ENCODE results near the gene AZI2. TPM values are rescaled to one million over a fixed set of nuclear protein-coding genes. Genes with fewer than 3 reads are reported as not detected.

Gene AZI2
- total RNA-seq, 1 donor from 2014 or later, result 55.1 TPM

GRCh38 chr3:28301688-28302087, 46.9 kb downstream of the AZI2 start:
- DNase-seq (ENCODE audit: low spot score), result no peak

- DNase-seq (ENCODE audit: low spot score), result no peak
These were observed 48.2 kb downstream of the AZI2 start for GRCh38 chr3:28300345-28300962.

GRCh38 chr3:28299705-28300104, 48.9 kb downstream of the AZI2 start:
- DNase-seq (ENCODE audit: low spot score), result no peak

GRCh38 chr3:28295898-28296490, 52.6 kb downstream of the AZI2 start:
- DNase-seq (ENCODE audit: low spot score), result no peak

- DNase-seq (ENCODE audit: low spot score), result no peak
These were observed 53.8 kb downstream of the AZI2 start for GRCh38 chr3:28294667-28295413.

- no peak for DNase-seq (ENCODE audit: low spot score)
These were observed 56.0 kb downstream of the AZI2 start for GRCh38 chr3:28292622-28293021.

GRCh38 chr3:28291577-28291976, 57.0 kb downstream of the AZI2 start:
- DNase-seq (ENCODE audit: low spot score), result no peak

GRCh38 chr3:28290863-28291300, 57.7 kb downstream of the AZI2 start:
- no peak for DNase-seq (ENCODE audit: low spot score)

GRCh38 chr3:28287046-28287445, 61.6 kb downstream of the AZI2 start:
- DNase-seq (ENCODE audit: low spot score), result no peak

- no peak for DNase-seq (ENCODE audit: low spot score)
These were observed 62.0 kb downstream of the AZI2 start for GRCh38 chr3:28286595-28286994.

GRCh38 chr3:28280781-28281180, 67.8 kb downstream of the AZI2 start:
- no peak for DNase-seq (ENCODE audit: low spot score)

GRCh38 chr3:28279770-28280169, 68.9 kb downstream of the AZI2 start:
- DNase-seq (ENCODE audit: low spot score), result no peak

- no peak for DNase-seq (ENCODE audit: low spot score)
These were observed 69.7 kb downstream of the AZI2 start for GRCh38 chr3:28278918-28279317.

GRCh38 chr3:28273837-28274236, 74.8 kb downstream of the AZI2 start:
- DNase-seq (ENCODE audit: low spot score), result no peak

Other genes starting within 250 kb of the AZI2 start
- gene CMC1, start 107.2 kb downstream of the AZI2 start, total RNA-seq, result 25.9 TPM
- 1.4 TPM for gene ZCWPW2, start 103 bp downstream of the AZI2 start, total RNA-seq

Measured in mucosa of gallbladder (tissue), 1 donor.